Lung (tissue), 12 donors: ENCODE data around the gene DOCK4. TPM values are rescaled to one million over a fixed set of nuclear protein-coding genes. Genes with fewer than 3 reads are reported as not detected.

Experiments
- ATAC-seq: fragments of 200-7000 bp; cut with Tn5 transposase; one replicate; pipeline ENCODE4 v1.9.1; 2020; ENCODE audit warnings: moderate number of reproducible peaks; ENCODE audit not compliant: insufficient read depth, low FRiP score
- DNase-seq, 3 donors: peaks; one replicate each; pipeline ENCODE4 v3.0.0-alpha.2; 2013 to 2017
- H3K27ac ChIP-seq, 2 donors: one replicate each; pipeline ENCODE4 v1.5.1; 2013; ENCODE audit warnings: mild to moderate bottlenecking in 2 of 2, moderate library complexity in 2 of 2, control low read depth in 1 of 2, inconsistent platforms in 1 of 2, low read depth in 1 of 2, low read length in 1 of 2
- H3K27me3 ChIP-seq, 3 donors: one replicate each; pipeline ENCODE4 v1.5.1; 2013; ENCODE audit warnings: low read length in 2 of 3; ENCODE audit not compliant: control insufficient read depth in 3 of 3, insufficient read depth in 3 of 3
- H3K36me3 ChIP-seq, 4 donors: one replicate each; pipeline ENCODE4 v1.5.1; 2013; ENCODE audit warnings: low read length in 4 of 4, mild to moderate bottlenecking in 1 of 4, moderate library complexity in 1 of 4; ENCODE audit not compliant: control insufficient read depth in 4 of 4, insufficient read depth in 4 of 4
- H3K4me1 ChIP-seq, 5 donors: one replicate each; pipeline ENCODE4 v1.5.1; 2013; ENCODE audit warnings: low read length in 5 of 5, mild to moderate bottlenecking in 2 of 5, moderate library complexity in 1 of 5; ENCODE audit not compliant: control insufficient read depth in 5 of 5, insufficient read depth in 5 of 5
- H3K4me3 ChIP-seq: one replicate; pipeline ENCODE4 v1.5.1; 2013; ENCODE audit warnings: mild to moderate bottlenecking, control low read depth, moderate library complexity
- H3K9ac ChIP-seq, 2 donors: one replicate each; pipeline ENCODE4 v1.5.1; 2013; ENCODE audit warnings: low read length in 2 of 2, control low read depth in 1 of 2; ENCODE audit not compliant: insufficient read depth in 1 of 2
- H3K9me3 ChIP-seq, 4 donors: one replicate each; pipeline ENCODE4 v1.5.1; 2013; ENCODE audit warnings: low read length in 3 of 4, mild to moderate bottlenecking in 1 of 4, moderate library complexity in 1 of 4; ENCODE audit not compliant: control insufficient read depth in 4 of 4, insufficient read depth in 3 of 4
- WGBS, 2 donors: extraction: QIAGEN DNeasy Blood & Tissue Kit; methylation state at CpG; one replicate each; pipeline ENCODE4 v1.1.7; 2013; 5-methylcytosine and 5-hydroxymethylcytosine counted together
- polyA plus RNA-seq, 2 donors: library from polyadenylated mRNA; stranded (reverse); fragments of 200-250 nt; gene quantifications; one replicate each; pipeline ENCODE4 v1.2.1, GENCODE V29; 2013
- total RNA-seq, 2 donors: library from RNA; depleted of rRNA in 1 of 2; stranded (reverse); fragments of >200 nt in 1 of 2; gene quantifications; one replicate each; pipeline ENCODE4 v1.2.1, GENCODE V29; 2014 to 2021
- TF ChIP-seq, protein P1 (sequence below): IDR thresholded peaks from 2 replicates; pipeline ENCODE4 v1.5.1; 2012; ENCODE audit warnings: mild to moderate bottlenecking; ENCODE audit errors: control extremely low read depth, extremely low read depth
- donor health status: control.
- donor health status: control.
- donor health status: Bipolar disorder and iron deficiency.
- donor health status: healthy.
- donor health status: DM: yes; HTN: yes; CAD: no.

The DOCK4 gene
- total and polyA plus RNA-seq, 4 donors, result 18.7 to 163 (median 40.3) TPM

DNA sequence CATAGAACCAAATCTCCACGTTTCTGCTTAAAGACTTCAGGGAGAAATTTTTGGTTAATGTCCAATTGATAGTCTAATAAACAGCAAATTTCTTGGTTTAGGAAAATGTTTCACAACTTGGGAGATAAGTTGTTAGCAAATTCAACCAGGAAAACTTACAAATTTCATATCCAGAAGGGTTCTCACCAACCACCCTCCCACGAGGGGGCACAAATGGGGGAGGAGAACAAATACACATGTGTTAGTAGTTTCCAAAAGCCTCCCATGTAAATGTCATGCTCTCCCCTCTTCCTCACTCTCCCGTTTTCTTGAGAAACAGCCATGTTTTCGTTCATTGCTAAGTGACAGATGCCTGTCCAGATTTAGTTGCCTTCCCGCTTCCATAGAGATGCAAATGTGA lies 10.5 kb downstream of the DOCK4 start:
- 74 to 86% methylated on average over 5 of the region's 5 CpGs for WGBS, 2 donors
- peak overlapping the region in 1 of 2 donors; percentile 11 for H3K27ac ChIP-seq

DNA sequence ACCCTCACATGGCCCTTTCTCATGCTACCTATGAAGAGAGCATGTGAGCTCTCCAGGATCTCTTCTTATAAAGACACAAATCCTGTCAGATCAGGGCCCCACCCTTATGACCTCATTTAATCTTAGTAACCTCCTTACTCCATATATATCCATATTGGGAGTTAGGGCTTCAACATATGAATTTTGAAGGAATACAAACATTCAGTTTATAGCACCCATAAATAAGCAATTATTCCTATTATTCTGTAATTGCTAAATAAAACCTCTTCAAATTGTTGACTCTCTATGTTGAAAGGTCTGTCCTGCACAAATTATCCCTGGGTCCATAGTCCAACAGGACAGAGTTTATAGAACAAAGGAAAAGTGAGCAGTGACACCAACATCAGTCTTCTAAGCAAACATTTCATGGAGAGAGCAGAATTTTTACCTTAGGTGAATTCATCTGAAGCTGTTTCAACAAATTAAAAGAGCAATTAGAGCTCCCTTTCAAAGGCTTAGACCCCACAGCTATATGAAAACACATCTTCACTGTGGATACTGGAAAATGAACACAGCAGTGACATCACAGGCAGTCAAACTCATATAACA lies 12.2 kb downstream of the DOCK4 start:
- DNase-seq (no peak), ATAC-seq (no peak)
- H3K27ac ChIP-seq, result peak overlapping the region in 1 of 2 donors; percentile 40
- H3K9ac ChIP-seq, result no peak overlapping the region
- H3K4me3 ChIP-seq, result no peak overlapping the region
- no peaks in the 10 kb centered on the region for H3K27me3 ChIP-seq
- no peaks in the 10 kb centered on the region for H3K36me3 ChIP-seq
- TF ChIP-seq, protein P1, sequence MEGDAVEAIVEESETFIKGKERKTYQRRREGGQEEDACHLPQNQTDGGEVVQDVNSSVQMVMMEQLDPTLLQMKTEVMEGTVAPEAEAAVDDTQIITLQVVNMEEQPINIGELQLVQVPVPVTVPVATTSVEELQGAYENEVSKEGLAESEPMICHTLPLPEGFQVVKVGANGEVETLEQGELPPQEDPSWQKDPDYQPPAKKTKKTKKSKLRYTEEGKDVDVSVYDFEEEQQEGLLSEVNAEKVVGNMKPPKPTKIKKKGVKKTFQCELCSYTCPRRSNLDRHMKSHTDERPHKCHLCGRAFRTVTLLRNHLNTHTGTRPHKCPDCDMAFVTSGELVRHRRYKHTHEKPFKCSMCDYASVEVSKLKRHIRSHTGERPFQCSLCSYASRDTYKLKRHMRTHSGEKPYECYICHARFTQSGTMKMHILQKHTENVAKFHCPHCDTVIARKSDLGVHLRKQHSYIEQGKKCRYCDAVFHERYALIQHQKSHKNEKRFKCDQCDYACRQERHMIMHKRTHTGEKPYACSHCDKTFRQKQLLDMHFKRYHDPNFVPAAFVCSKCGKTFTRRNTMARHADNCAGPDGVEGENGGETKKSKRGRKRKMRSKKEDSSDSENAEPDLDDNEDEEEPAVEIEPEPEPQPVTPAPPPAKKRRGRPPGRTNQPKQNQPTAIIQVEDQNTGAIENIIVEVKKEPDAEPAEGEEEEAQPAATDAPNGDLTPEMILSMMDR, result no peak
- peaks cover 0 to 13% (median 0%) of the 10 kb centered on the region in 5 donors for H3K4me1 ChIP-seq
- peaks cover 0 to 2% (median 0%) of the 10 kb centered on the region in 4 donors for H3K9me3 ChIP-seq

More for the DNA sequence above, 10.5 kb downstream of the DOCK4 start:
- ATAC-seq (no peak), DNase-seq (no peak)
- H3K4me3 ChIP-seq, result no peak overlapping the region
- H3K4me1 ChIP-seq, result peaks cover 0 to 10% (median 0%) of the 10 kb centered on the region in 5 donors
- H3K9ac ChIP-seq, result no peak overlapping the region
- TF ChIP-seq, protein P1, result no peak
- H3K36me3 ChIP-seq, result no peaks in the 10 kb centered on the region
- peaks cover 0 to 2% (median 0%) of the 10 kb centered on the region in 4 donors for H3K9me3 ChIP-seq
- no peaks in the 10 kb centered on the region for H3K27me3 ChIP-seq

DNA sequence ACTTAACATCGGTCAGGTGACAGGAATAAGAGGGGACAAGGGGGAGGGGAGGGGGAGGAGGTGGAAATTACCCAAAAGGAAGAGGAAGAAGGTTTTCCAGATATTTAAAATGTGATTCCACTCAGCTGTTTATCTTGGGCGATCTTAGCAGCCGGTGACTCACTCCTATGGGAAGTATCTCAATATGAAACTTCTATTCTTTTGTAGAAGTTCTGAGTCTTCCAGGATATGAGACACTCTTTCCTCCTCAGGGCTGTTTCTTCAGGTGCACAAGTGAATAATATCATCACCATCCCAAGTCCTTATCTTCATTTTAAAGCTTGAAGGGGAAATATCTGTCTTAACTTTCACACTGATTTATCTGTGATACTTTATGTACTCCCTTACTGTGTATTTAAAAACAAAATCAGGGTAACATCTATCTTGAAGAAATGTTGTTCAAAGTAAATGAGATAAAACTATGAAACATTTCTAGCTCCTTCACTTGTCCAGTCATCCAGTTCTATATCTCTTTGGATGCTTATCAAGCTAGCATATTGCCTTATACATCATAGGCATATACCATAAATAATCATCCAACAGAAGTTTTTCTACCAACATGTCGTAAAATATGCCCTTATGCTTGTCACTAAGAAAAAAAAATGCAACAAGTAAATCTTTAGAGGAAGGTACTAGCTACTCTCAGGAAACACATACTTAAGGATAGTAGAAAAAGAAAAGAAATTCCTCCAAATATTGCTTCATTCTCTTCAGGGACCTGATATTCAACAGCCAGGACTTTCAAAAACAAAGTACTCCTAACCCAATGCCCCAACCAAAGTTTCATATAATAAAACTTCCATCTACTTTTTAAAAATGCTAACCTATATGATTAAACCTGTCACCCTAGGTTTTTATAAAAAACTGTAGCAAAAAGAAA lies 13.7 kb downstream of the DOCK4 start:
- DNase-seq, result no peak
- Histone ChIP-seq H3K9me3 (peaks cover 0 to 2% (median 0%) of the 10 kb centered on the region in 4 donors), H3K9ac (no peak overlapping the region), H3K27ac (no peak overlapping the region), H3K27me3 (no peaks in the 10 kb centered on the region), H3K4me1 (peaks cover 0 to 13% (median 0%) of the 10 kb centered on the region in 5 donors), H3K4me3 (no peak overlapping the region), H3K36me3 (no peaks in the 10 kb centered on the region)
- WGBS, 2 donors, result 47 to 70% methylated on average over 4 of the region's 4 CpGs
- peak; percentile 60 for ATAC-seq
- TF ChIP-seq, protein P1, result no peak
